ENCODE data around the gene SLIT3.

GRCh38 chr5:168952196-168952595 is 348.7 kb downstream of the SLIT3 start:
- TF ChIP-seq CTCF (conservative IDR thresholded peaks at IDR 0.05) (no peak), EZH2 (IDR thresholded peaks at IDR 0.05; ENCODE audit: low read depth) (no peak)

Data from PC-9 (cell line).